ENCODE data around the gene CLDN8.

CLDN8 gene

GRCh38 chr21:30200000-30200399 is 15.9 kb downstream of the CLDN8 start:
- no peak for DNase-seq

- no peak for DNase-seq
Observed at GRCh38 chr21:30194701-30195299, 21.1 kb downstream of the CLDN8 start.

- no peak for DNase-seq
Observed at GRCh38 chr21:30193201-30193600, 22.7 kb downstream of the CLDN8 start.

- DNase-seq = no peak
Observed at GRCh38 chr21:30190554-30190953, 25.3 kb downstream of the CLDN8 start.

GRCh38 chr21:30189773-30190172 is 26.1 kb downstream of the CLDN8 start:
- no peak for DNase-seq

GRCh38 chr21:30186242-30186641 is 29.7 kb downstream of the CLDN8 start:
- no peak for DNase-seq

- DNase-seq = no peak
Observed at GRCh38 chr21:30168086-30168485, 47.8 kb downstream of the CLDN8 start.

GRCh38 chr21:30166705-30167104 is 49.2 kb downstream of the CLDN8 start, which contains the start of gene CLDN17:
Gene CLDN17, minus strand, starts transcription at chr21:30166805. Its CDS starts 188 bp downstream, at chr21:30166617.
- no peak for DNase-seq

GRCh38 chr21:30166171-30166570 is 49.7 kb downstream of the CLDN8 start:
- no peak for DNase-seq

GRCh38 chr21:30164796-30165195 is 51.1 kb downstream of the CLDN8 start:
- no peak for DNase-seq
